Neural cell (in vitro differentiated cells): ENCODE measurements around the gene COL4A1. TPM values are rescaled to one million over a fixed set of nuclear protein-coding genes. Genes with fewer than 3 reads are reported as not detected.

Source experiments
- H2AFZ ChIP-seq: fragments of 200-600, 300-800 bp; sonication (generic), shearing (Covaris generic); 2 replicates; pipeline ENCODE4 v1.6.0; 2014; ENCODE audit warnings: low read depth, mild to moderate bottlenecking, antibody characterized with exemption, low read length, moderate library complexity
- H3F3A ChIP-seq: fragments of 200-600 bp; shearing (Covaris generic); 2 replicates; pipeline ENCODE4 v1.6.1; 2016; ENCODE audit warnings: mild to moderate bottlenecking, moderate library complexity, mixed read lengths, antibody characterized with exemption, low read length; ENCODE audit not compliant: insufficient read depth, poor library complexity, severe bottlenecking
- H3K27ac ChIP-seq: fragments of 200-600, 300-800 bp; sonication (generic), shearing (Covaris generic); 2 replicates; pipeline ENCODE4 v1.5.1; 2014; ENCODE audit warnings: mild to moderate bottlenecking, low read length, moderate library complexity
- H3K27me3 ChIP-seq: fragments of 300-800, 200-600 bp; sonication (generic), shearing (Covaris generic); 2 replicates; pipeline ENCODE4 v1.6.0; 2014; ENCODE audit warnings: mild to moderate bottlenecking, low read depth, low read length, moderate library complexity; ENCODE audit not compliant: insufficient read depth
- H3K36me3 ChIP-seq: fragments of 300-800, 200-600 bp; sonication (generic), shearing (Covaris generic); 2 replicates; pipeline ENCODE4 v1.5.1; 2014; ENCODE audit warnings: mild to moderate bottlenecking, antibody characterized with exemption, low read length, moderate library complexity; ENCODE audit not compliant: insufficient read depth
- H3K4me2 ChIP-seq: fragments of 300-800, 200-600 bp; sonication (generic), shearing (Covaris generic); 2 replicates; pipeline ENCODE4 v1.6.0; 2014; ENCODE audit warnings: mild to moderate bottlenecking, low read length
- H3K4me3 ChIP-seq: fragments of 300-800, 200-600 bp; sonication (generic), shearing (Covaris generic); 2 replicates; pipeline ENCODE4 v1.5.1; 2014; ENCODE audit warnings: mild to moderate bottlenecking, low read length, moderate library complexity
- H3K79me2 ChIP-seq: fragments of 200-600 bp; shearing (Covaris generic); replicated peaks from 2 replicates; pipeline ENCODE4 v1.6.0; 2014; ENCODE audit warnings: mild to moderate bottlenecking, low read length, moderate library complexity; ENCODE audit not compliant: insufficient read depth
- H3K9ac ChIP-seq: fragments of 300-800, 200-600 bp; sonication (generic), shearing (Covaris generic); 2 replicates; pipeline ENCODE4 v1.6.1; 2016; ENCODE audit warnings: mild to moderate bottlenecking, low read length, mixed read lengths
- H3K9me2 ChIP-seq: fragments of 200-600 bp; shearing (Covaris generic); 2 replicates; pipeline ENCODE4 v1.6.1; 2016; ENCODE audit warnings: mild to moderate bottlenecking, low read length, mixed read lengths; ENCODE audit not compliant: insufficient read depth
- H3K9me3 ChIP-seq: fragments of 200-600, 300-800 bp; sonication (generic), shearing (Covaris generic); 2 replicates; pipeline ENCODE4 v1.6.1; 2016; ENCODE audit warnings: mild to moderate bottlenecking, mixed run types, low read length, moderate library complexity, mixed read lengths
- H4K20me1 ChIP-seq: fragments of 200-600 bp; shearing (Covaris generic); 2 replicates; pipeline ENCODE4 v1.6.1; 2016; ENCODE audit warnings: mild to moderate bottlenecking, mixed run types; ENCODE audit not compliant: insufficient read depth
- CTCF ChIP-seq: fragments of 450-650 bp; IDR thresholded peaks from 2 replicates; pipeline ENCODE4 v1.5.1; 2014; ENCODE audit warnings: antibody characterized with exemption, mild to moderate bottlenecking, moderate library complexity; ENCODE audit not compliant: poor library complexity, severe bottlenecking
- EP300 ChIP-seq: fragments of 450-650 bp; conservative IDR thresholded peaks from 2 replicates; pipeline ENCODE4 v1.6.1; 2014; ENCODE audit warnings: antibody characterized with exemption, mild to moderate bottlenecking, moderate library complexity; ENCODE audit not compliant: poor library complexity, severe bottlenecking
- EZH2 ChIP-seq: fragments of 200-600, 300-800 bp; shearing (Covaris generic), sonication (generic); IDR thresholded peaks from 2 replicates; pipeline ENCODE4 v1.6.1; 2014; ENCODE audit warnings: antibody characterized with exemption, low read length, borderline replicate concordance, mild to moderate bottlenecking; ENCODE audit not compliant: insufficient read depth, poor library complexity, severe bottlenecking
- MXI1 ChIP-seq: fragments of 450-650 bp; conservative IDR thresholded peaks from 2 replicates; pipeline ENCODE4 v1.6.1; 2014; ENCODE audit warnings: antibody characterized with exemption, mild to moderate bottlenecking; ENCODE audit not compliant: poor library complexity, severe bottlenecking
- POLR2AphosphoS5 ChIP-seq: IDR thresholded peaks from 2 replicates; pipeline ENCODE4 v1.6.1; 2012
- RAD21 ChIP-seq: fragments of 450-650 bp; conservative IDR thresholded peaks from 2 replicates; pipeline ENCODE4 v1.6.1; 2014; ENCODE audit warnings: antibody characterized with exemption, mild to moderate bottlenecking, moderate library complexity
- SMC3 ChIP-seq: fragments of 450-650 bp; conservative IDR thresholded peaks from 2 replicates; pipeline ENCODE4 v1.6.1; 2014; ENCODE audit warnings: antibody characterized with exemption, mild to moderate bottlenecking, moderate library complexity; ENCODE audit not compliant: poor library complexity
- TAF1 ChIP-seq: IDR thresholded peaks from 2 replicates; pipeline ENCODE4 v1.6.1; 2012; ENCODE audit warnings: low read depth
- polyA plus RNA-seq: library from polyadenylated mRNA; depleted of rRNA; stranded (reverse); fragments of >200 nt; gene quantifications from 2 replicates; pipeline ENCODE4 v1.2.3, GENCODE V29; 2014
- TF ChIP-seq, protein P1 (sequence below): IDR thresholded peaks from 2 replicates; pipeline ENCODE4 v1.6.1; 2012; ENCODE audit warnings: borderline replicate concordance

Gene COL4A1
- polyA plus RNA-seq, 1 donor from 2014 or later = 13.1 TPM

- Histone ChIP-seq H2AFZ (no peak overlapping the region), H3K27me3 (no peaks in the 10 kb centered on the region), H3K4me2 (no peak overlapping the region), H3K9me3 (no peaks in the 10 kb centered on the region), H3K4me3 (no peak overlapping the region), H3K9me2 (no peaks in the 10 kb centered on the region), H4K20me1 (no peaks in the 10 kb centered on the region), H3K9ac (no peak overlapping the region), H3F3A (no peaks in the 10 kb centered on the region), H3K36me3 (no peaks in the 10 kb centered on the region), H3K79me2 (no peaks in the 10 kb centered on the region), H3K27ac (no peak overlapping the region)
- TF ChIP-seq POLR2AphosphoS5 (no peak), EP300 (no peak), SMC3 (no peak)
- TF ChIP-seq, protein P1, sequence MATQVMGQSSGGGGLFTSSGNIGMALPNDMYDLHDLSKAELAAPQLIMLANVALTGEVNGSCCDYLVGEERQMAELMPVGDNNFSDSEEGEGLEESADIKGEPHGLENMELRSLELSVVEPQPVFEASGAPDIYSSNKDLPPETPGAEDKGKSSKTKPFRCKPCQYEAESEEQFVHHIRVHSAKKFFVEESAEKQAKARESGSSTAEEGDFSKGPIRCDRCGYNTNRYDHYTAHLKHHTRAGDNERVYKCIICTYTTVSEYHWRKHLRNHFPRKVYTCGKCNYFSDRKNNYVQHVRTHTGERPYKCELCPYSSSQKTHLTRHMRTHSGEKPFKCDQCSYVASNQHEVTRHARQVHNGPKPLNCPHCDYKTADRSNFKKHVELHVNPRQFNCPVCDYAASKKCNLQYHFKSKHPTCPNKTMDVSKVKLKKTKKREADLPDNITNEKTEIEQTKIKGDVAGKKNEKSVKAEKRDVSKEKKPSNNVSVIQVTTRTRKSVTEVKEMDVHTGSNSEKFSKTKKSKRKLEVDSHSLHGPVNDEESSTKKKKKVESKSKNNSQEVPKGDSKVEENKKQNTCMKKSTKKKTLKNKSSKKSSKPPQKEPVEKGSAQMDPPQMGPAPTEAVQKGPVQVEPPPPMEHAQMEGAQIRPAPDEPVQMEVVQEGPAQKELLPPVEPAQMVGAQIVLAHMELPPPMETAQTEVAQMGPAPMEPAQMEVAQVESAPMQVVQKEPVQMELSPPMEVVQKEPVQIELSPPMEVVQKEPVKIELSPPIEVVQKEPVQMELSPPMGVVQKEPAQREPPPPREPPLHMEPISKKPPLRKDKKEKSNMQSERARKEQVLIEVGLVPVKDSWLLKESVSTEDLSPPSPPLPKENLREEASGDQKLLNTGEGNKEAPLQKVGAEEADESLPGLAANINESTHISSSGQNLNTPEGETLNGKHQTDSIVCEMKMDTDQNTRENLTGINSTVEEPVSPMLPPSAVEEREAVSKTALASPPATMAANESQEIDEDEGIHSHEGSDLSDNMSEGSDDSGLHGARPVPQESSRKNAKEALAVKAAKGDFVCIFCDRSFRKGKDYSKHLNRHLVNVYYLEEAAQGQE = no peak
These were observed 91.4 kb downstream of the COL4A1 start for GRCh38 chr13:110215606-110216005.

DNA sequence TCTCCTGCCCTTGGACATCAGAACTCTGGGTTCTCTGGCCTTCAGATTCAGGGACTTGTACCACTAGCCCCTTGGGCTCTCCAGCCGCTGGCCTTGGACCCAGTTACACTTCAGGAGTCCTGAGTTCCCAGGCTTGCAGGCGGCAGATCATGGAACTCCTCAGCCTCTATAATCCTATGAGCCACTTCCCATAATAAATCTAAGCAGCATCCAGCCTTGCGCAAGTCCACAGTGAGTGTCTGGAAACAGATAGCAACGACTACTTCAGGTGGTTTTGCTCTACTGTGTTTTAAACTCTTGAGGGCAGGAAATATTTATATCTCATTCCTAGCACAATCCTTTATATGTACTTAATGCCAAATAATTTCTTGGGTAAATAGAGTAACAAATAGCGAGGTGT lies 92.3 kb downstream of the COL4A1 start:
- H3K79me2 ChIP-seq = no peaks in the 10 kb centered on the region

More for the DNA sequence above, 92.3 kb downstream of the COL4A1 start:
- Histone ChIP-seq H3F3A (no peaks in the 10 kb centered on the region), H3K27me3 (no peaks in the 10 kb centered on the region), H3K9me3 (no peaks in the 10 kb centered on the region), H3K27ac (no peak overlapping the region), H2AFZ (no peak overlapping the region), H3K4me2 (no peak overlapping the region), H3K36me3 (no peaks in the 10 kb centered on the region), H3K4me3 (no peak overlapping the region), H3K9me2 (no peaks in the 10 kb centered on the region), H3K9ac (no peak overlapping the region), H4K20me1 (no peaks in the 10 kb centered on the region)
- TF ChIP-seq, protein P1 = no peak
- TF ChIP-seq EP300 (no peak), TAF1 (no peak), CTCF (no peak), MXI1 (no peak), POLR2AphosphoS5 (no peak), EZH2 (no peak), SMC3 (no peak), RAD21 (no peak)
